Activated CD8-positive, alpha-beta memory T cell treated with anti-CD3 and anti-CD28 coated beads for 36 hours (primary cell): Measurements from ENCODE around the gene C3. TPM values are rescaled to one million over a fixed set of nuclear protein-coding genes. Genes with fewer than 3 reads are reported as not detected.
"Not testable (repeated sequence)": the region's sequence is repeated elsewhere in the genome, so short reads cannot be mapped to it uniquely, and the experiment has no call there.

Source experiments
- CTCF ChIA-PET: fragments of 350-600 bp; sonication (Branson Sonifier 250); formaldehyde crosslinking; loops from one replicate; lab custom pipeline; 2021; ENCODE audit warnings: antibody characterized with exemption; lab: Charles Lee
- POLR2A ChIA-PET: fragments of 350-600 bp; sonication (Branson Sonifier 250); formaldehyde crosslinking; loops from one replicate; lab custom pipeline; 2021; ENCODE audit warnings: antibody characterized with exemption; lab: Charles Lee
- total RNA-seq, 2 experiments: library from RNA; stranded (reverse); gene quantifications; one replicate each; pipeline ENCODE4 v1.2.3, GENCODE V29; 2021

The C3 gene
- total RNA-seq, 2 experiments from 2014 or later: 0.74 to 0.88 TPM

DNA sequence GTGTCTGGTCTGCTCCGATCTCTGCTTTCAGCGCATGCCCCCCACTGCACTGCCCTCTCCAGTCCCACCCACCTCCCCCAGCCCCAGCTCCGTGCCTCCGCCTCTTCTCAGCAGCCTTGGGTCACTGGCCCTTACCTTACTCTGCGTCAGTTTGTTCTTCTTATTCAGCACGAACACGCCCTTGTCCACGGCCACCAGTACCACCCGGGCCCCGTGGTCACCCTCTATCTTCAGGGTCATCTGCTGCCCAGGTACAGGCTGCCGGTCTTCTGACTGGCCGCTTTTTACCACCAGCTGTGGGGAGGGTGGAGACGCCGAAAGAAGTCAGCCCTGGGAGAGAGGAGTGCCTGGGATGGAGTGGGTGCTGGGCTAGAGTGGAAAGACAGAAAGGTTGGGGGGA, 10.9 kb downstream of the C3 start:
- ChIA-PET POLR2A (interaction anchor here (0.5 kb wide), 1 partner anchor 23 kb away, joined by 4 read pairs; no protein-coding TSS in a partner anchor), CTCF (no interaction called here)

- CTCF ChIA-PET, POLR2A ChIA-PET: not testable (repeated sequence)
Observed at GRCh38 chr19:6708913-6709312, 11.5 kb downstream of the C3 start.

DNA sequence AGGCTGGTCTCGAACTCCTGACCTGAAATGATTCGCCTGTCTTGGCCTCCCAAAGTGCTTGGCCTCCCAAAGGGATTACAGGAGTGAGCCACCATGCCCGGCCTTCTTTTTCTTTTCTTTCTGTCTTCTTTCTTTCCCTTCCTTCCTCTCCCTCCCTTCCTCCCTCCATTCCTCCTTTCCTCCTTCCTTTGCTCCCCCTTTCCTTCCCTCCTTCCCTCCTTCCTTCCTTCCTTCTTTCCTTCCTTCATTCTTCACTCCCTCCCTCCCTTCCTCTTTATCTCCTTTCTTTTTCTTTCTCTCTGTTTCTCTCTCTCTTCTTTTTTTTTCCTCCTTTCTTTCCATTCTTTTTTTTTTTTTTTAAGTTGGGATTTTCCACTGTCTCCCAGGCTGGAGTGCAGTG, 12.1 kb downstream of the C3 start:
- ChIA-PET POLR2A (no interaction called here), CTCF (no interaction called here)

GRCh38 chr19:6707658-6708018, 12.8 kb downstream of the C3 start:
- POLR2A ChIA-PET: no interaction called here
- CTCF ChIA-PET: no interaction called here

GRCh38 chr19:6707011-6707657, 13.3 kb downstream of the C3 start:
- POLR2A ChIA-PET: no interaction called here
- CTCF ChIA-PET: no interaction called here

GRCh38 chr19:6706633-6706958, 13.9 kb downstream of the C3 start:
- ChIA-PET POLR2A (no interaction called here), CTCF (no interaction called here)

GRCh38 chr19:6705931-6706632, 14.4 kb downstream of the C3 start:
- POLR2A ChIA-PET: no interaction called here
- CTCF ChIA-PET: interaction anchor here (0.6 kb wide), 1 partner anchor 25 kb away, joined by 3 read pairs; no protein-coding TSS in a partner anchor

- ChIA-PET POLR2A (no interaction called here), CTCF (no interaction called here)
Observed at GRCh38 chr19:6700586-6701316, 19.7 kb downstream of the C3 start.

GRCh38 chr19:6699935-6700334, 20.5 kb downstream of the C3 start:
- CTCF ChIA-PET: no interaction called here
- POLR2A ChIA-PET: no interaction called here

DNA sequence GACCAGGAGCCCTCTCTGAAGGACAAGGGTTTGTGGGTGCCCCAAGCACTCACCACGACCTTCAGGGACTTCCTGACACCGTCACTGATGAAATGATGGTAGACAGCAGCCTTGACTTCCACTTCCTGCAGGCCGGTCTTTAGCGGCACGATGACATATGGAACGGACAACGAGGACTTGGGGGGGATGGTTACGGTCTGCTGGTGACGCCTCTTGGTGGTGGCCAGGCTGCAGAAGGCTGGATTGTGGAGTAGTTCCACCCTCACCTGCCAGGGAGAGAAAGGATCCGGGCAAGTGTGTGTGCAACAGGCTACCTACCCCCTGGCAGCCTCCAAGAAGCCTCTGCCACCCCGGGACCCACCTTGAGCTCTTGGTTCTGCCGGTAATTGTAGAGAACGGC, 23.2 kb downstream of the C3 start:
- ChIA-PET POLR2A (no interaction called here), CTCF (interaction anchor here (0.8 kb wide), 1 partner anchor 39 kb away, joined by 4 read pairs; no protein-coding TSS in a partner anchor)

GRCh38 chr19:6696239-6696820, 24.1 kb downstream of the C3 start:
- POLR2A ChIA-PET: no interaction called here
- CTCF ChIA-PET: no interaction called here

DNA sequence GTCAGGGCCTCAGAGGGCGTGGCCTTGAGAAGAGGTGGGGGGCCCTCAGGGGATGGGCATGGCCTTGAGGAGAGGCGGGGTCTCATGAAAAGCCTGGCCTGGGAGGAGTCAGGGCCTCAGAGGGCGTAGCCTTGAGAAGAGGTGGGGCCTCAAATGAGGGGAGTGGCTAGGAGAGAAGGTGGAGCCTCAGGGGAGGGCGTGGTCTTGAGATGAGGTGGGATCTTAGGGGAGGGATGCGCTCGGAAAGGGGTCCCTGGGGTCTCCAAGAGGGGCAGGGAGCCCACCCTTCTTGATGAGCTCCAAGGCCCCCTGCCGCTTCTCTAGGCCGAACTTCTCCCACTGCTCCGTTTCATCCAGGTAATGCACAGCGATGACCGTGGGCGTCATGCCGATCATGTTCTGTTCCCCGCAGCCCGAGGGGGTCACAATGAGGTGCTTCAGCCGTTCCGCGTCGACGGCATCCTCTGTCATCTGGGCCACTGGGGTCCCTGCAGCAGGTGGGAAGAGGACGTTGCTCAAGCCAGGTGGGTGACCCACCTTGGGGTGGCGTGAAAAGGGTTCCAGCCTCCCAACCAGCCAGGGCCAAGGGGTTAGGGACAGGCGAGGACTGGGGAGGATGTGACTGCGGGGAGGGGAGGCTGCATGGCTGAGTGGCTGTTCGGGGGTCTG, 26.2 kb downstream of the C3 start:
- ChIA-PET POLR2A (no interaction called here), CTCF (no interaction called here)

- ChIA-PET POLR2A (no interaction called here), CTCF (no interaction called here)
Observed at GRCh38 chr19:6693681-6694080, 26.8 kb downstream of the C3 start.

GRCh38 chr19:6693056-6693471, 27.4 kb downstream of the C3 start:
- POLR2A ChIA-PET: no interaction called here
- CTCF ChIA-PET: no interaction called here

- POLR2A ChIA-PET: no interaction called here
- CTCF ChIA-PET: no interaction called here
Observed at GRCh38 chr19:6692027-6692426, 28.4 kb downstream of the C3 start.

- POLR2A ChIA-PET: no interaction called here
- CTCF ChIA-PET: no interaction called here
Observed at GRCh38 chr19:6691342-6691741, 29.1 kb downstream of the C3 start.

- ChIA-PET POLR2A (no interaction called here), CTCF (no interaction called here)
Observed at GRCh38 chr19:6690160-6690885, 30.1 kb downstream of the C3 start.

DNA sequence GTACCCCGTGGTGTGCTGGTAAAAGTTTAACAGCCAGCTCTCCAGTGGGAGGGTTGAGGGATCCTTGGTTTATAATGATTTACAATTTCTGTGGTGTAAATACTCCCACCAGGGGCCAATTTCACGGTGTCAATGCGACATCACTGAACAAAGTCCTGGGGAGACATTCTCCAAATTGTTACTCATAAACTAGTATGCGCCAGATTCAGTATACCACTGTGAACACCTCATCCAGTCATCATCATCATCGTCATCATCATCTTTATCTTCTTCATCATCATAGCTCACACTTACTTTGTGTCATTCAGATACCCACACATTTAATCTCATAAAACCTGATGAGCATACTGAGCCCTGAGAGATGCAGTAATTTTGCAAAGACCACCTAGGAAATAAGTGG, 33.3 kb downstream of the C3 start:
- ChIA-PET CTCF (interaction anchor here (1.1 kb wide), 1 partner anchor 41 kb away, joined by 6 read pairs; no protein-coding TSS in a partner anchor), POLR2A (no interaction called here)

DNA sequence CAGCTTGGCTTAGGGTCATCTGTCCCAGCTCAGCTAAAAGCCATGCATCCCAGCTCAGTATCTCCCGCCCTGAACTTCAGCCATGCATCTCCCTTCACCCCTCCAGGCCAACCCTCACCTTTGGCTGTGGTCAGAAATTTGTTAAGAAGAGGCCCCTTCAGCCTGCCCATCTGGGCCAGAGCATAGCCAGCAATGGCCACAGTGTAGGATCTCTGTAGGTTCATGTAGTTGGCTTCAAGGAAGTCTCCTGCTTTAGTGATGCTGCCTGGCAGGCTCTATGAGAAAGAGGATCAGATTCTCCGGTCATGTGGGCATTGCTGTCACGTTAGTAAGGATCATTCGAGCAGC, 33.8 kb downstream of the C3 start:
- CTCF ChIA-PET: interaction anchor here (0.6 to 1.1 kb wide), 3 partner anchors 40 to 186 kb away, joined by 3 to 6 read pairs (median 4); no protein-coding TSS in a partner anchor
- POLR2A ChIA-PET: interaction anchor here (0.6 kb wide), 1 partner anchor 23 kb away, joined by 4 read pairs; no protein-coding TSS in a partner anchor
